Islet of Langerhans (tissue), 1 donor: ENCODE measurements around the gene MRGPRE.

Experiments
- FAIRE-seq: peaks from one replicate; lab custom pipeline; 2011; peaks lifted over from hg19 to GRCh38; lab: Jason Lieb, UNC

MRGPRE gene

GRCh38 chr11:3178349-3178748, 53.9 kb downstream of the MRGPRE start:
- no peak for FAIRE-seq

GRCh38 chr11:3177931-3178330, 54.3 kb downstream of the MRGPRE start:
- no peak for FAIRE-seq
